D721Med (cell line): ENCODE measurements around the gene KLHL15.
A peak's percentile ranks its signal among the peaks of the same experiment; 100 is the strongest.

Experiments used
- DNase-seq: peaks from one replicate; pipeline ENCODE4 v3.0.0; 2011; ENCODE audit warnings: low spot score; ENCODE audit not compliant: insufficient read length
- FAIRE-seq: peaks from 2 replicates; lab custom pipeline; 2011; peaks lifted over from hg19 to GRCh38; lab: Jason Lieb, UNC
- TF ChIP-seq, protein P1 (sequence below): IDR thresholded peaks from 2 replicates; pipeline ENCODE4 v1.5.1; 2012; ENCODE audit warnings: mild to moderate bottlenecking, control low read depth; ENCODE audit not compliant: insufficient read depth; ENCODE audit errors: missing control alignments

The KLHL15 gene

DNA sequence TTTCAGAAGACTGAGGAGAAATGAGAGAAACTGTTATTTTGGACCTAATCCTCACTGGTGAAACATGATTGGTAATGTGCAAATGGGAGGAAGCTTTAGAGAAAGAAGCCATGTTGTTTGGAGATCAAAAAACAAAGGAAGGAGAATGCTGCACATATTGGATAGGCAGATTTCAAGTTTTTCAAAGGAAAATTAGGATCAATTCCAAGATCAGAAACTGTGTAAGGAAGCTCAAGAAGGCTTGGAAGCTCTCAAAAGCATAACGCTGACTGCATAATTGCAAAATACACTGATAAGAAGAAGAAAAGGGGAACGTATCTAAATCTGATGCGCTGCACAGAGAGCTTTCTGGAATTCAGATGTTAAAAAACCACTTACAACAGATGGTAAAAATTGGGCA, 34.6 kb downstream of the KLHL15 start:
- TF ChIP-seq, protein P1, sequence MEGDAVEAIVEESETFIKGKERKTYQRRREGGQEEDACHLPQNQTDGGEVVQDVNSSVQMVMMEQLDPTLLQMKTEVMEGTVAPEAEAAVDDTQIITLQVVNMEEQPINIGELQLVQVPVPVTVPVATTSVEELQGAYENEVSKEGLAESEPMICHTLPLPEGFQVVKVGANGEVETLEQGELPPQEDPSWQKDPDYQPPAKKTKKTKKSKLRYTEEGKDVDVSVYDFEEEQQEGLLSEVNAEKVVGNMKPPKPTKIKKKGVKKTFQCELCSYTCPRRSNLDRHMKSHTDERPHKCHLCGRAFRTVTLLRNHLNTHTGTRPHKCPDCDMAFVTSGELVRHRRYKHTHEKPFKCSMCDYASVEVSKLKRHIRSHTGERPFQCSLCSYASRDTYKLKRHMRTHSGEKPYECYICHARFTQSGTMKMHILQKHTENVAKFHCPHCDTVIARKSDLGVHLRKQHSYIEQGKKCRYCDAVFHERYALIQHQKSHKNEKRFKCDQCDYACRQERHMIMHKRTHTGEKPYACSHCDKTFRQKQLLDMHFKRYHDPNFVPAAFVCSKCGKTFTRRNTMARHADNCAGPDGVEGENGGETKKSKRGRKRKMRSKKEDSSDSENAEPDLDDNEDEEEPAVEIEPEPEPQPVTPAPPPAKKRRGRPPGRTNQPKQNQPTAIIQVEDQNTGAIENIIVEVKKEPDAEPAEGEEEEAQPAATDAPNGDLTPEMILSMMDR = no peak
- no peak for DNase-seq
- FAIRE-seq = no peak

- no peak for FAIRE-seq
- DNase-seq = no peak
- TF ChIP-seq, protein P1 = no peak
Measured at GRCh38 chrX:23990455-23990854, 36.5 kb downstream of the KLHL15 start.

DNA sequence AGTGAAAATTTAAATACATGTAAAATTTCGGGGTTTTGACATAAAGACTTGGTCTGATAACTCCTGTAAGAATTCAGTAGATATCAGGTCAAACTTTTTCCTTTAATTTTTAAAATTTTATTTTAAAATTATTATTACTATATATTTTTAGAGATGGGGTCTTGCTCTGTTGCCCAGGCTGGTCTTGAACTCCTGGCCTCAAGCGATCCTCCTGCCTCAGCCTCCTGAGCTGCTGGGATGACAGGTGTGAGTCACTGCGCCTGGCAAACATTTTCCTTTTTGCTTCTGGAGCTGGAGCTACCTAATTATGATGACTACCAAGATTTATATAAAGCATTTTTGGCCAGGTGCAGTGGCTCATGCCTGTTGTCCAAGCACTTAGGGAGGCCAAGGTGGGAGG, 37.3 kb downstream of the KLHL15 start:
- no peak for FAIRE-seq
- TF ChIP-seq, protein P1 = no peak
- no peak for DNase-seq

DNA sequence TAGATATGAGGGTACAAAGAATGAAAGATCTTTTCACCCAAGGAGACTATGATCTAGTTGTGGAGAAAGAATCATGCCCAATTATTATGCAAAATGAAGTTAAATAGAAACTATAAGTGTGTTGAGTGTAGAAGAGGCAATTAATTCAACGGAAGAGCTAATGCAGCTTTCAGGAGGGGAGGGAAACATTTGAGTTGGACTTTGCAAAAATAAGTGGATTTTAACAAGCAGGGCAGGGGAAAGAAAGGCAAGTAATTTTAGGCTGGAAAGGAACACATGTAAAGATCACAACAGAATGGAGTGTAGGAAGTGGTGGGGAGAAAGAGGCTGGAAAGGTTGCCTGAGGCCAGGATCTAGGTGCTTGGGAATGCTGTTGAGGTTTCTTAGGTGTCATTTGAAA, 44.1 kb downstream of the KLHL15 start:
- DNase-seq = no peak
- FAIRE-seq = no peak
- TF ChIP-seq, protein P1 = no peak

GRCh38 chrX:23981711-23982110, 45.3 kb downstream of the KLHL15 start:
- FAIRE-seq (no peak), DNase-seq (no peak)
- TF ChIP-seq, protein P1 = no peak

DNA sequence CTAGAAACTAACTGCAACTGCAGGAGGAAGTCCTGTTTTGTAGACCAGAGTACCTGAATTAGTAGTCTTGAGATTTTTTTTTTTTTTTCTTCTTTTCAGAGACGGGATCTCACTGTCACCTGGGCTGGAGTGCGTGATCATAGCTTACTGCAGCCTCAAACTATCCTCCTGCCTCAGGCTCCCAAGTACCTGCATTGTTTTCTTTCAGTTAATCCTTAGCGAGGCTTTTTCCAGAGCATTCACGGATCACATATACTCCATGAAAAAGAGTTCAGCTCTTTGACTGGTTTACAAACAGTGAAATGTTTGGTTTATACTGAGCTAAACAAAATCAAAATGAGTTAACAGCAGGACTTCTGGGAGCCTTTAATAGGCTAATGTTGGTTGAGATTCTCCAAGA, 45.8 kb downstream of the KLHL15 start:
- no peak for DNase-seq
- TF ChIP-seq, protein P1 = no peak
- FAIRE-seq = peak; percentile 71

GRCh38 chrX:23980011-23980441, 47.0 kb downstream of the KLHL15 start:
- DNase-seq (no peak), FAIRE-seq (peak; percentile 6)
- TF ChIP-seq, protein P1 = no peak
